Upper lobe of left lung (tissue), 6 donors: ENCODE data around the gene GPR162. TPM values are rescaled to one million over a fixed set of nuclear protein-coding genes. Genes with fewer than 3 reads are reported as not detected.
"Not testable (repeated sequence)": the region's sequence is repeated elsewhere in the genome, so short reads cannot be mapped to it uniquely, and the experiment has no call there.

Experiments
- ATAC-seq, 2 donors: fragments of 200-7000 bp; cut with Tn5 transposase; one replicate each; pipeline ENCODE4 v1.9.1; 2022; ENCODE audit warnings: mild to moderate bottlenecking in 2 of 2, moderate library complexity in 2 of 2; ENCODE audit not compliant: low FRiP score in 2 of 2
- DNase-seq, 2 donors: peaks; one replicate each; pipeline ENCODE4 v3.0.0-alpha.2; 2019 to 2020
- H3K27ac ChIP-seq, 4 donors: fragments of 200-600 bp; sonication (generic); one replicate each; pipeline ENCODE4 v1.5.1; 2016 to 2019
- H3K27me3 ChIP-seq, 4 donors: fragments of 200-600 bp; sonication (generic); one replicate each; pipeline ENCODE4 v1.5.1; 2017 to 2019
- H3K36me3 ChIP-seq, 4 donors: fragments of 200-600 bp; sonication (generic); one replicate each; pipeline ENCODE4 v1.5.1; 2016 to 2019
- H3K4me1 ChIP-seq, 4 donors: fragments of 200-600 bp; sonication (generic); one replicate each; pipeline ENCODE4 v1.5.1; 2018 to 2019
- H3K4me3 ChIP-seq, 4 donors: fragments of 200-600 bp; sonication (generic); one replicate each; pipeline ENCODE4 v1.5.1; 2017 to 2019; ENCODE audit warnings: mild to moderate bottlenecking in 2 of 4, moderate library complexity in 1 of 4
- H3K9me3 ChIP-seq, 4 donors: fragments of 200-600 bp; sonication (generic); one replicate each; pipeline ENCODE4 v1.5.1; 2018 to 2019
- CTCF ChIP-seq, 6 experiments: fragments of 450-650 bp in 4 of 6; fragments of 200-600 bp in 2 of 6; sonication (generic) in 2 of 6; IDR thresholded peaks; one replicate each; pipeline ENCODE4 v1.5.1; 2016 to 2019; ENCODE audit warnings: antibody characterized with exemption in 6 of 6
- EP300 ChIP-seq, 4 donors: sonication (generic); formaldehyde crosslinking; IDR thresholded peaks; one replicate each; pipeline ENCODE4 v1.5.1; 2017; ENCODE audit warnings: antibody characterized with exemption in 4 of 4, control low read depth in 2 of 4
- POLR2A ChIP-seq, 4 donors: fragments of 450-650 bp; IDR thresholded peaks; one replicate each; pipeline ENCODE4 v1.5.1; 2016 to 2017; ENCODE audit warnings: antibody characterized with exemption in 4 of 4, mild to moderate bottlenecking in 2 of 4
- POLR2AphosphoS5 ChIP-seq, 2 donors: sonication (generic); formaldehyde crosslinking; IDR thresholded peaks; one replicate each; pipeline ENCODE4 v1.5.1; 2017; ENCODE audit warnings: antibody characterized with exemption in 2 of 2
- whole genome bisulfite sequencing, 2 donors: methylation state at CpG; one replicate each; pipeline ENCODE4 v1.1.5; 2017 to 2018; 5-methylcytosine and 5-hydroxymethylcytosine counted together
- total RNA-seq, 6 donors: library from RNA; depleted of rRNA in 4 of 6; stranded (reverse); fragments of >200 nt in 4 of 6; gene quantifications; one replicate each; pipeline versions ENCODE4 v1.1.0 to v1.2.1, GENCODE V29; 2016 to 2021
- donor health status: DM: no; HTN: no; CAD: no; lungs with moderate emphysema.
- donor health status: DM: no; HTN: yes; CAD: no; lungs with severe emphysema.

Gene GPR162
- total RNA-seq, 6 donors from 2014 or later, result 8.1 to 47.1 (median 16.5) TPM

DNA sequence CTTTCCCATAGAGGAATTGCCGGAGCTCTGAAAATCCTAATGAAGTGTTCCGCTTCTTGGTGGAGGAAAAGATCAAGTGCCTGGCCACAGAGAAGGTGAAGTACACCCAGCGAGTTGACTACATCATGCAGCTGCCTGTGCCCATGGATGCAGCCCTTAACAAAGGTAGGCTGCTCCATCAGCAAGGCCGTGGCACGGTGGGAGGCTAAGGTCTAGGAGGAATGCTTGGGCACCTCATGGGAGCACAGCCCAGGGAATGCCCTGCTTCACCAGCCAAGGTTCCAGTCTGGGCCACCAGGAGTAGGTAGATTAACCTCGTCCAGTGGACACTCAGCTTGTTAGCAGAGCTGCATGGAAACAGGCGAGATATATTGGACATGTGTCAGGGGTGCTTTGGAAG, 39.3 kb downstream of the GPR162 start:
- Histone ChIP-seq H3K27me3 (no peaks in the 10 kb centered on the region), H3K27ac (no peak overlapping the region), H3K4me1 (no peaks in the 10 kb centered on the region), H3K9me3 (no peaks in the 10 kb centered on the region), H3K36me3 (peaks cover 45 to 99% (median 87%) of the 10 kb centered on the region in 4 donors), H3K4me3 (no peak overlapping the region)
- no peak for TF ChIP-seq EP300 (IDR thresholded peaks at IDR 0.05)
- no peak for TF ChIP-seq POLR2A (IDR thresholded peaks at IDR 0.05)
- no peak for TF ChIP-seq CTCF (IDR thresholded peaks at IDR 0.05)
- no peak for TF ChIP-seq POLR2AphosphoS5 (IDR thresholded peaks at IDR 0.05)
- 93 to 98% methylated on average over 7 of the region's 7 CpGs for WGBS, 2 donors
- no peak for DNase-seq
- no peak for ATAC-seq

DNA sequence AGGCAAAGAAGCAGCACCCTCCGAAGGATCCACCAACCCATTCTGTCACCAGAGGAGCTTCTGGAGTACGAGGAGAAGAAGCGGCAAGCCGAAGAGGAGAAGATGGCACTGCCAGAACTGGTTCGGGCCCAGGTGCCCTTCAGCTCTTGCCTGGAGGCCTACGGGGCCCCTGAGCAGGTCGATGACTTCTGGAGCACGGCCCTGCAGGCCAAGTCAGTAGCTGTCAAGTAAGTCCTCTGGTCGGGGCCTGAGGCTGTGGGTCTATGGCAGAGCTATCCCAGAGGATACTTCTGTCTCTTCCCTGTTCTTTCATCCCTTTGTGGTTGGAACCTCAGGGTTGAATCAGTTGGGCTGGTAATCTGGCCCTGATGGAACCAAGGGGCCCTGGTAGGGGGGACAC, 39.8 kb downstream of the GPR162 start:
- no peaks in the 10 kb centered on the region for H3K9me3 ChIP-seq
- H3K36me3 ChIP-seq, result peaks cover 42 to 97% (median 82%) of the 10 kb centered on the region in 4 donors
- peaks cover 0 to under 1% (median 0%) of the 10 kb centered on the region in 4 donors for H3K4me1 ChIP-seq
- DNase-seq (no peak), ATAC-seq (no peak)
- no peaks in the 10 kb centered on the region for H3K27me3 ChIP-seq
- no peak overlapping the region for H3K27ac ChIP-seq
- TF ChIP-seq EP300 (IDR thresholded peaks at IDR 0.05) (no peak), CTCF (IDR thresholded peaks at IDR 0.05) (no peak)
- 88 to 97% methylated on average over 9 of the region's 9 CpGs for WGBS, 2 donors
- no peak overlapping the region for H3K4me3 ChIP-seq

GRCh38 chr12:6863033-6863432, 41.4 kb downstream of the GPR162 start:
- H3K9me3 ChIP-seq, result no peaks in the 10 kb centered on the region
- H3K4me3 ChIP-seq, result no peak overlapping the region
- H3K4me1 ChIP-seq, result peaks cover 6 to 10% (median 7%) of the 10 kb centered on the region in 4 donors
- 91 to 95% methylated on average over 9 to 10 of the region's 11 CpGs for WGBS, 2 donors
- DNase-seq (no peak), ATAC-seq (no peak)
- H3K27ac ChIP-seq, result no peak overlapping the region
- H3K36me3 ChIP-seq, result peaks cover 35 to 81% (median 66%) of the 10 kb centered on the region in 4 donors
- TF ChIP-seq EP300 (IDR thresholded peaks at IDR 0.05) (no peak), POLR2A (IDR thresholded peaks at IDR 0.05) (no peak), POLR2AphosphoS5 (IDR thresholded peaks at IDR 0.05) (no peak), CTCF (IDR thresholded peaks at IDR 0.05) (no peak)
- H3K27me3 ChIP-seq, result no peaks in the 10 kb centered on the region

DNA sequence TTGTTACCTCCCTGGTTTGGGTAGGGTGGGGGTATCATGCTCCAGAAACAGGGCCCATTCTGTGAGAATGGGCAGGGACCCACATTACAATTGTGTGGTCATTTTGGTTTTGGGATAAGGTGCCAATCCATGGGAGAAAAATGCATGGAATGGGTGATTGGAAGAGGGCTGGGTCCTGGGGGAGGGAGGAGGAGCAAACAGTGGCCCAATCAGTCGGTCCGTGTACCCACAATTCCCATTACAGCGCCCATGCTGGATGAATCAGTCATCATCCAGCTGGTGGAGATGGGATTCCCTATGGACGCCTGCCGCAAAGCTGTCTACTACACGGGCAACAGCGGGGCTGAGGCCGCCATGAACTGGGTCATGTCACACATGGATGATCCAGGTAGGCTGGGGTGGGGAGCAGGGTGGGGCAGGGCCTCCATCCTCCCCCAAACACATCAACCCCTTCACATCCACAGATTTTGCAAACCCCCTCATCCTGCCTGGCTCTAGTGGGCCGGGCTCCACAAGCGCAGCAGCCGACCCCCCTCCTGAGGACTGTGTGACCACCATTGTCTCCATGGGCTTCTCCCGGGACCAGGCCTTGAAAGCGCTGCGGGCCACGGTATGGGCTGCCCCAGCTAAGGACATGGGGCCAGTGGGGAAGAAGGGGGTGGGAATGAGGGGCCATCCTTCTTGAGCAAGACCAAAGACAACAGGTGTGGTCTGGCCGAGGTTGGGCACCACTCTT, 42.1 kb downstream of the GPR162 start:
- TF ChIP-seq CTCF (IDR thresholded peaks at IDR 0.05), result no peak
- no peak for TF ChIP-seq POLR2A (IDR thresholded peaks at IDR 0.05)
- TF ChIP-seq POLR2AphosphoS5 (IDR thresholded peaks at IDR 0.05), result no peak
- TF ChIP-seq EP300 (IDR thresholded peaks at IDR 0.05), result no peak
- peaks cover 12 to 17% (median 13%) of the 10 kb centered on the region in 4 donors for H3K4me1 ChIP-seq
- no peak overlapping the region for H3K4me3 ChIP-seq
- no peak for DNase-seq
- H3K36me3 ChIP-seq, result peaks cover 28 to 73% (median 59%) of the 10 kb centered on the region in 4 donors
- H3K9me3 ChIP-seq, result no peaks in the 10 kb centered on the region
- 94 to 95% methylated on average over 10 to 16 of the region's 16 CpGs for WGBS, 2 donors
- H3K27me3 ChIP-seq, result no peaks in the 10 kb centered on the region
- no peak for ATAC-seq
- H3K27ac ChIP-seq, result no peak overlapping the region

- WGBS, 2 donors, result 86 to 96% methylated on average over 5 of the region's 5 CpGs
- peaks cover 23 to 70% (median 50%) of the 10 kb centered on the region in 4 donors for H3K36me3 ChIP-seq
These were observed 43.7 kb downstream of the GPR162 start for GRCh38 chr12:6865307-6865706.

More at GRCh38 chr12:6865307-6865706, 43.7 kb downstream of the GPR162 start:
- DNase-seq, ATAC-seq, H3K27me3 ChIP-seq, H3K9me3 ChIP-seq, H3K4me3 ChIP-seq, H3K27ac ChIP-seq: not testable (repeated sequence)
- H3K4me1 ChIP-seq, result peaks cover 25 to 33% (median 27%) of the 10 kb centered on the region in 4 donors
